Adipose tissue (tissue), 3 donors: Measurements from ENCODE around the gene UGT2B7. TPM values are rescaled to one million over a fixed set of nuclear protein-coding genes. Genes with fewer than 3 reads are reported as not detected.

Experiments
- H3K27ac ChIP-seq: one replicate; pipeline ENCODE4 v1.5.1; 2013; ENCODE audit warnings: low read depth, low read length
- WGBS, 3 donors: extraction: QIAGEN DNeasy Blood & Tissue Kit; methylation state at CpG; one replicate each; pipeline ENCODE4 v1.1.7; 2013; 5-methylcytosine and 5-hydroxymethylcytosine counted together
- polyA plus RNA-seq, 3 donors: library from polyadenylated mRNA; stranded (reverse); fragments of 200-250 nt; gene quantifications; one replicate each; pipeline ENCODE4 v1.2.3, GENCODE V29; 2013
- donor health status: healthy with polysubstance abuse.
- donor health status: Bipolar disorder and iron deficiency.
- donor health status: healthy.

Gene UGT2B7
- polyA plus RNA-seq, 3 donors = 8.0 TPM; not detected in 2

DNA sequence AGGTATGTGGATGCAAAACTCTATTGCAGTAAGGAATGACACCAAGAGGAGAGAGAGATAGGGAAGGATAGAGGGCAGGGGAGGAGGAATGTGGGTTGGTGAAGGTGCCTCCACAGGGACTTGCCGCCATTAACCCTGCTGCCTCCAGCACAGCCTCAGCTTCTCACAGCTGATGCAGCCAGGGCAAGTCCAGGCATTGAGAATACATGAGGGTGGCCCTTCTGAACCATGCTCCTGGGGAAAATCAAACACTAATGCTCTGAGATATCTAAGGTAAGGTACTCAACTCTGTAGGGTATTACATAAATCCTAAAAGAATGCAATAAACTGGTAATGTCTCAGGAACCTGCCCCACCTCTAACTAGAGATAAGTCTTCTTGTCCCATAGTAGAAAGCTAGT lies 28.7 kb downstream of the UGT2B7 start:
- 94 to 100% (median 97%) methylated on average over 1 of the region's 1 CpG for WGBS, 3 donors
- no peak overlapping the region for H3K27ac ChIP-seq

DNA sequence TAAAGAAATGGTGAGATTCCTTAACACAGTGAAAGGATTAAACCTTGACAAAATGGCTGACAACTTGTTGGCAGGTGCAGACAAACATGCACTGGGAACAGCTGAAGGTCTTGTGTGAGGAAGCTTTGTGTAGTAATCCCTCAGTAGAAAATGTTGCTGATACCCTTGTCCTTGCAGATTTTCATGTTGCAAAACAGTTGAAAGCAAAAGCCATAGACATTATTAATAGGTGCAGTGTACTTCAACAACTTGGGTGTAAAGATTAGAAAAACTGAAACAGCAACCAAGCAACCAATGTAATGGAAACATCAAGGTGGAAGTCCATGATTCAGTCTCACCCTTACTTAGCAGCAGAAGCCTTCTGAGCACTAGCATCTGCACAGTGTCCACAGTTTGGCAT lies 29.8 kb downstream of the UGT2B7 start:
- H3K27ac ChIP-seq = no peak overlapping the region

DNA sequence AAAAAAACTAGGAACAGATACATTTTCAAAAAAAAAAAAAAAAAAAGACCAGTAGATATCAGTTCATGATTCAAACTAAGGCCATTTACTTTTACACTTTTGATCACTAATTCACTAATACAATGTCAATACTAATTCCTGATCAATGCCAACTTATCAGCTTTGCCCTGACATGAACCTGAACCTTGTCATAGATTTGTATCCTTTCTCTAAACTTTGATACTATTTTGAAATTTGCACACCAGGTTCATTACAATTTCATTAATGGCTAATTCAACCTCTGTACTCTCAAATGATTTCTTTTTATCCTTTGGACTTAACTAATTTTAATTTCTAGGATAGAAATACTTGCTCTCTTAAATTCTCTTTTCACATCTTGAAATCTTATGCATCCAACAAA lies 37.7 kb downstream of the UGT2B7 start:
- no peak overlapping the region for H3K27ac ChIP-seq

DNA sequence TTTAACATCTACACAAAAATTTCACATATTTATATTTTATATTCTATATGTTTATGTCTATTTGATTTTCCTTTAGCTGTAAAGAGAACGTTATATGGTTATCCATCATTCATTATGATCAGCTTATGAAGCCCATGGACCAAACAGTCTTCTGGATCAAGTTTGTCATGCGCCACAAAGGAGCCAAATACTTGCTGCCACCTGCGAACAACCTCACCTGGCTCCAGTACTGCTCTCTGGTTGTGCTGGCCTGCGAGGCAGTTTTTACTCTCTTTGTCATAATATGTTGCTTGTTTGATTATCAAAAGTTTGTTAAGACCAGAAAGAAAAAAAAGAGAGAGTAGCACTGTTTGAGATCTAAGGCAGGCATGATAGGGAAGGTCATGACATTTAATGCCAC lies 38.2 kb downstream of the UGT2B7 start:
- H3K27ac ChIP-seq = no peak overlapping the region
- 80 to 95% (median 87%) methylated on average over 4 of the region's 4 CpGs for WGBS, 3 donors

DNA sequence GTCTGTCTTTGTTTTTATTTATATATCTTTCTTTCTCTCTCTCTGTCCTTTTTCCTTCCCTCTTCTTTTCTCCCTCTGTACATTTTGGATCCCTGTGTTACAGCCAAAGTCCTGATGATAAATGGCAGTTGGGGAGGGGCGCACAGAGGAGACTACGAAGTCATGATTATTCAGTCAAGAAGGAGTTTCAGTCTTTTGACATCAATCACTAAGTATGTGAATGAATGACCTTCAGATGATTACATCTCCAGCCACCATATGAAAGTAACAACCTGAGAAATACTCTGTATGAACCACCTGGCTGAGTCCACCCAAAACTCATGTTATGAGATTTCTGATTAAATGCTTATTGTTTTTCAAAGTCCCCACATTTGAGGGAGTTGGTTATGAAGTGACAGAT lies 45.0 kb downstream of the UGT2B7 start:
- H3K27ac ChIP-seq = no peak overlapping the region
- 39 to 56% (median 51%) methylated on average over 2 of the region's 2 CpGs for WGBS, 3 donors

DNA sequence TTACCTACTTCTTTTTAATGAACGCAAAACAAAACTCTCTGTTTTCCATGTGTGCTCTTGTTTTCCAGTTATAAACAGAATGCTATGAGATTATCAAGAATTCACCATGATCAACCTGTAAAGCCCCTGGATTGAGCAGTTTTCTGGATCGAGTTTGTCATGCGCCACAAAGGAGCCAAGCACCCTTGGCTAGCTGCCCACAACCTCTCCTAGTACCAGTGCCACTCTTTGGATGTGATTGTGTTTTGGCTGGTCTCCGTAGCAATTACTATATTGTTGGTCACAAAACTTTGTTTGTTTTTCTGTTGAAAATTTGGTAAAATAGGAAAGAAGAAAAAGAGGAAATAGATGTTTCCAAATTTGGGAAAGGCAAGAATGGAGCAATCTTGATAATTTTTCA lies 51.1 kb downstream of the UGT2B7 start:
- WGBS, 3 donors = 82 to 94% (median 89%) methylated on average over 4 of the region's 4 CpGs

DNA sequence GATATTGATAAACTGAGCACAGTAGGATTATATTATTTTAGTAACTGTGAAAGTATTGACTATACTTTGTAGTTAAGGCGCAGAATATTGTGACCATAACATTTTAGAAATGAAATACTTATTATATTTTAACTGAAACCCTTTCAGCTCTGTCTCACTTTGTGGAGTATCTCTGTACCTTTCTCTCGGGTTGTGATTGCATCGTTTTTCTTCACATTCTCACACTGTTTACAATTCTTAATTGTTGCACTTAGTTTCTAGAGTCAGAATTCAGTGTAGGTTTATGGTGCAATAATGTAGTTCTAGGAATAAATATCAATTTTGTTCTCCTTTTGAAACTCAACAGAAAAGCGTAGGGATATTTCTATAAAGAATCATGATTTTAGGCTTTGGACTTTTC lies 57.7 kb downstream of the UGT2B7 start:
- 79 to 87% (median 80%) methylated on average over 4 of the region's 4 CpGs for WGBS, 3 donors
- H3K27ac ChIP-seq = no peak overlapping the region

More for the DNA sequence above, 51.1 kb downstream of the UGT2B7 start:
- H3K27ac ChIP-seq = no peak overlapping the region

DNA sequence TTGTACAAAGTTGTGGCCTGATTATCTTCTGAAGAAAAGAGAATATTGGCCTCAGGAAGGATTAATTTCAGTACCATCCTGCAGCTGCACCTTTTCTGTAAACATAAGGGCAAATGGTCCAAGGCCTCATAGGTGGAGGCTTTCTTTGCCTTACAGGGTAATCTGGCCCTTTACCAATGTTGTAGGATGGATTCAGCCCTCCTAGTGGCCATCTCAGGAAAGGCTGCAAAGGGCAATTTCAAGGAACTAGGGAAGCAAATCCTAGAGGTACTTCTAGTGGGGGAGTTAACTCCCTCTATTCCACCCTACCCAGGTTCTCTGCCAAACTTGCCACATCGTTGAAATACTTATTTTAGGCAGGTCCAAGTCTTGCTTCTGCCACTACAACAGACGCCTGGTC lies 60.6 kb downstream of the UGT2B7 start:
- WGBS, 3 donors = 81 to 85% (median 81%) methylated on average over 2 of the region's 2 CpGs
- H3K27ac ChIP-seq = no peak overlapping the region

Other genes with a start within 250 kb of the UGT2B7 start
- 10 to 100 TPM in 1 of 3 donors, under 1 TPM in 2; 0.04 to 26.1 (median 0.22) TPM for gene UGT2A3, start 144.7 kb upstream of the UGT2B7 start, polyA plus RNA-seq
- not detected for gene UGT2B11, start 118.3 kb downstream of the UGT2B7 start, polyA plus RNA-seq
- gene UGT2B28, start 184.0 kb downstream of the UGT2B7 start, polyA plus RNA-seq = not detected